ENCODE results near the gene MRPS33. TPM values are rescaled to one million over a fixed set of nuclear protein-coding genes. Genes with fewer than 3 reads are reported as not detected.
"Not testable (repeated sequence)": the region's sequence is repeated elsewhere in the genome, so short reads cannot be mapped to it uniquely, and the experiment has no call there.

MRPS33 gene
- total and polyA plus RNA-seq, 5 donors from 2014 or later, result 26.2 to 97.4 (median 96.1) TPM

DNA sequence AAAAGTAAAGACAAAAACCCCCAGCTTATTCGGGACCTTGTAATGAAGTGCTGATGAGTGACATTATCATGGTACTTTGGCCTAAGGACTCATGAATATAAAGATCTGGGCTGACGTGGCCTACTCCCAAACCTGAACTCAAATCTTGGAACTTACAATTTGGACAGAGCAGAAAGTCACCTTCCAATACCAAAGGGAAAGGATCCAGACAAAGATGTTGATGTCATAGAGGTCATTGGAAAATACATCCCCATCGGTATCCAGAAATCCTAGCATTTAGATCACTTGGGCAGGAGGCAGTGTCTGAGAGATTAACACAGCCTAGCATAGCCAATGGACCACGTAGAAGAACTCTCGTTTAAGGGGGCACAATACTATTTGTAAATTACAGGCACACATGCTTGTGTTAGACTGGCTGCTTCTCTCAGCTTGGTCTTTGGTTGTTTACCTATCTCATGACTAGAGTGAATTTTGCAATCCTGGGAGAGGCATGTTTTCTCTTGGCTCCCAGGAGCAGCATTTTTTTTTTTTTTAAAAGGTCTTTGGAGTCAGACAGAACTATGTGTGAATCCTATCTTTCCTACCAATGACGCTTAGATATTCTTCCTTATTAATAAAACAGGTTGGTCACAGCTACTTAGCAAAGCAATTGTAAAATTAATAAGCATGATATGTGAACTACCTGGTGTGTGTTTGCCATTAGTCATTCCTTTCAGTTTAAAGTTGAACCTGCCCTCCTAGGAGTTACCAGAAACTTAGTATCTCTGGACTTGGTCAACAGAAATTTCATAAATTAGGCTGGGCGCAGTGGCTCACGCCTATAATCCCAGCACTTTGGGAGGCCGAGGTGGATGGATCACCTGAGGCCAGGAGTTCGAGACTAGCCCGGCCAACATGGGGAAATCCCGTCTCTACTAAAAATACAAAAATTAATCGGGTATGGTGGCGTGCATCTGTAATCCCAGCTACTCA is 27.8 kb upstream of the MRPS33 start:
- H3K27ac Mint-ChIP-seq, result no peak overlapping the region
- Histone ChIP-seq H3K9me3 (ENCODE audit: control insufficient read depth in 2 of 2, low read length in 2 of 2) (no peaks in the 10 kb centered on the region), H3K4me3 (ENCODE audit: low read depth, low read length) (no peak overlapping the region), H3K27me3 (ENCODE audit: control insufficient read depth, insufficient read depth, low read length) (peaks cover 3% of the 10 kb centered on the region), H3K4me1 (ENCODE audit: control insufficient read depth, insufficient read depth, low read length, poor library complexity, severe bottlenecking) (no peaks in the 10 kb centered on the region), H3K27ac (ENCODE audit: insufficient read depth, low read length, poor library complexity, severe bottlenecking) (no peak overlapping the region), H3K36me3 (ENCODE audit: control insufficient read depth, insufficient read depth, low read length) (no peaks in the 10 kb centered on the region)
- H3K9me3 Mint-ChIP-seq, result peaks cover 0 to 3% (median 0%) of the 10 kb centered on the region in 7 donors
- DNase-seq (no peak), ATAC-seq (ENCODE audit: low read depth in 2 of 2) (no peak)
- H3K27me3 Mint-ChIP-seq, result peaks cover 28% of the 10 kb centered on the region
- no peak overlapping the region for H3K4me3 Mint-ChIP-seq
- no peaks in the 10 kb centered on the region for H3K36me3 Mint-ChIP-seq
- no peaks in the 10 kb centered on the region for H3K4me1 Mint-ChIP-seq

- no peak overlapping the region for H3K4me3 ChIP-seq (ENCODE audit: low read depth, low read length)
- Mint-ChIP-seq H3K36me3 (no peaks in the 10 kb centered on the region), H3K9me3 (peaks cover 0 to 3% (median 1%) of the 10 kb centered on the region in 7 donors), H3K4me1 (no peaks in the 10 kb centered on the region), H3K27me3 (peaks cover 19% of the 10 kb centered on the region), H3K4me3 (no peak overlapping the region), H3K27ac (no peak overlapping the region)
- no peaks in the 10 kb centered on the region for H3K36me3 ChIP-seq (ENCODE audit: control insufficient read depth, insufficient read depth, low read length)
- ATAC-seq (ENCODE audit: low read depth in 2 of 2) (no peak), DNase-seq (no peak)
- H3K27ac ChIP-seq (ENCODE audit: insufficient read depth, low read length, poor library complexity, severe bottlenecking), result no peak overlapping the region
- peaks cover 3% of the 10 kb centered on the region for H3K27me3 ChIP-seq (ENCODE audit: control insufficient read depth, insufficient read depth, low read length)
- H3K9me3 ChIP-seq (ENCODE audit: control insufficient read depth in 2 of 2, low read length in 2 of 2), result no peaks in the 10 kb centered on the region
- no peaks in the 10 kb centered on the region for H3K4me1 ChIP-seq (ENCODE audit: control insufficient read depth, insufficient read depth, low read length, poor library complexity, severe bottlenecking)
These were observed 24.6 kb upstream of the MRPS33 start for GRCh38 chr7:141039376-141039775.

- H3K27ac ChIP-seq (ENCODE audit: insufficient read depth, low read length, poor library complexity, severe bottlenecking); H3K36me3 ChIP-seq (ENCODE audit: control insufficient read depth, insufficient read depth, low read length); ATAC-seq (ENCODE audit: low read depth in 2 of 2); H3K27me3 ChIP-seq (ENCODE audit: control insufficient read depth, insufficient read depth, low read length); H3K27ac Mint-ChIP-seq; H3K4me3 ChIP-seq (ENCODE audit: low read depth, low read length); H3K36me3 Mint-ChIP-seq; H3K9me3 ChIP-seq (ENCODE audit: control insufficient read depth in 2 of 2, low read length in 2 of 2); DNase-seq; H3K4me1 ChIP-seq (ENCODE audit: control insufficient read depth, insufficient read depth, low read length, poor library complexity, severe bottlenecking); H3K4me3 Mint-ChIP-seq; H3K9me3 Mint-ChIP-seq; H3K4me1 Mint-ChIP-seq: not testable (repeated sequence)
- peaks cover 15% of the 10 kb centered on the region for H3K27me3 Mint-ChIP-seq
These were observed 23.3 kb upstream of the MRPS33 start for GRCh38 chr7:141038100-141038499.

DNA sequence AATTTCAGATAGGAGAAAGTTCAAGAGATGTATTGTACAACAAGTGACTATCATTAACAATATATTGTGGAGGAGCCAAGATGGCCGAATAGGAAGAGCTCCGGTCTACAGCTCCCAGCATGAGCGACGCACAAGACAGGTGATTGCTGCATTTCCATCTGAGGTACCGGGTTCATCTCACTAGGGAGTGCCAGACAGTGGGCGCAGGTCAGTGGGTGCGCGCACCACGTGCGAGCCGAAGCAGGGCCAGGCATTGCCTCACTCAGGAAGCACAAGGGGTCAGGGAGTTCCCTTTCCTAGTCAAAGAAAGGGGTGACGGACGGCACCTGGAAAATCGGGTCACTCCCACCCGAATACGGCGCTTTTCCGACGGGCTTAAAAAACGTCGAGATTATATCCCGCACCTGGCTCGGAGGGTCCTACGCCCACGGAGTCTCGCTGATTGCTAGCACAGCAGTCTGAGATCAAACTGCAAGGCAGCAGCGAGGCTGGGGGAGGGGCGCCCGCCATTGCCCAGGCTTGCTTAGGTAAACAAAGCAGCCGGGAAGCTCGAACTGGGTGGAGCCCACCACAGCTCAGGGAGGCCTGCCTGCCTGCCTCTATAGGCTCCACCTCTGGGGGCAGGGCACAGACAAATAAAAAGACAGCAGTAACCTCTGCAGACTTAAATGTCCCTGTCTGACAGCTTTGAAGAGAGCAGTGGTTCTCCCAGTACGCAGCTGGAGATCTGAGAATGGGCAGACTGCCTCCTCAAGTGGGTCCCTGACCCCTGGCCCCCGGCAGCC is 18.0 kb upstream of the MRPS33 start:
- ATAC-seq (ENCODE audit: low read depth in 2 of 2); H3K4me3 ChIP-seq (ENCODE audit: low read depth, low read length): not testable (repeated sequence)

GRCh38 chr7:141028767-141029166 is 14.0 kb upstream of the MRPS33 start:
- H3K9me3 ChIP-seq (ENCODE audit: control insufficient read depth in 2 of 2, low read length in 2 of 2), result peaks cover 7 to 15% of the 10 kb centered on the region in 2 experiments
- H3K4me3 ChIP-seq (ENCODE audit: low read depth, low read length), result no peak overlapping the region
- H3K27me3 Mint-ChIP-seq, result peaks cover 18% of the 10 kb centered on the region
- DNase-seq (no peak), ATAC-seq (ENCODE audit: low read depth in 2 of 2) (no peak)
- H3K4me1 ChIP-seq (ENCODE audit: control insufficient read depth, insufficient read depth, low read length, poor library complexity, severe bottlenecking), result no peaks in the 10 kb centered on the region
- H3K9me3 Mint-ChIP-seq, result peaks cover 2 to 17% (median 9%) of the 10 kb centered on the region in 7 donors
- H3K27ac ChIP-seq (ENCODE audit: insufficient read depth, low read length, poor library complexity, severe bottlenecking), result no peak overlapping the region
- H3K27ac Mint-ChIP-seq, result no peak overlapping the region
- H3K36me3 ChIP-seq (ENCODE audit: control insufficient read depth, insufficient read depth, low read length), result no peaks in the 10 kb centered on the region
- peaks cover under 1 to 9% (median 5%) of the 10 kb centered on the region in 4 donors for H3K4me1 Mint-ChIP-seq
- peaks cover 10% of the 10 kb centered on the region for H3K36me3 Mint-ChIP-seq
- H3K27me3 ChIP-seq (ENCODE audit: control insufficient read depth, insufficient read depth, low read length), result peaks cover 4% of the 10 kb centered on the region
- no peak overlapping the region for H3K4me3 Mint-ChIP-seq

More for the DNA sequence above, 18.0 kb upstream of the MRPS33 start:
- H3K9me3 Mint-ChIP-seq; H3K4me3 Mint-ChIP-seq; H3K4me1 Mint-ChIP-seq; DNase-seq; H3K4me1 ChIP-seq (ENCODE audit: control insufficient read depth, insufficient read depth, low read length, poor library complexity, severe bottlenecking); H3K36me3 Mint-ChIP-seq; H3K9me3 ChIP-seq (ENCODE audit: control insufficient read depth in 2 of 2, low read length in 2 of 2); H3K27ac Mint-ChIP-seq; H3K27ac ChIP-seq (ENCODE audit: insufficient read depth, low read length, poor library complexity, severe bottlenecking); H3K36me3 ChIP-seq (ENCODE audit: control insufficient read depth, insufficient read depth, low read length); H3K27me3 ChIP-seq (ENCODE audit: control insufficient read depth, insufficient read depth, low read length): not testable (repeated sequence)
- H3K27me3 Mint-ChIP-seq, result peaks cover 19% of the 10 kb centered on the region

- Mint-ChIP-seq H3K27ac (no peak overlapping the region), H3K4me3 (peak overlapping the region in 1 of 4 donors; percentile 64), H3K4me1 (peaks cover 12 to 22% (median 13%) of the 10 kb centered on the region in 4 donors), H3K27me3 (peaks cover 26% of the 10 kb centered on the region), H3K9me3 (peaks cover 2 to 17% (median 11%) of the 10 kb centered on the region in 7 donors), H3K36me3 (peaks cover 10% of the 10 kb centered on the region)
- H3K27me3 ChIP-seq (ENCODE audit: control insufficient read depth, insufficient read depth, low read length), result peaks cover 4% of the 10 kb centered on the region
- DNase-seq, result no peak
- no peaks in the 10 kb centered on the region for H3K4me1 ChIP-seq (ENCODE audit: control insufficient read depth, insufficient read depth, low read length, poor library complexity, severe bottlenecking)
- no peaks in the 10 kb centered on the region for H3K36me3 ChIP-seq (ENCODE audit: control insufficient read depth, insufficient read depth, low read length)
- H3K4me3 ChIP-seq (ENCODE audit: low read depth, low read length), result no peak overlapping the region
- peaks cover 7 to 15% of the 10 kb centered on the region in 2 experiments for H3K9me3 ChIP-seq (ENCODE audit: control insufficient read depth in 2 of 2, low read length in 2 of 2)
- H3K27ac ChIP-seq (ENCODE audit: insufficient read depth, low read length, poor library complexity, severe bottlenecking), result no peak overlapping the region
- ATAC-seq (ENCODE audit: low read depth in 2 of 2), result no peak
These were observed 12.3 kb upstream of the MRPS33 start for GRCh38 chr7:141027043-141027442.

GRCh38 chr7:141024668-141025067 is 9.9 kb upstream of the MRPS33 start:
- ATAC-seq (ENCODE audit: low read depth in 2 of 2), result no peak
- Mint-ChIP-seq H3K9me3 (peaks cover 2 to 17% (median 11%) of the 10 kb centered on the region in 7 donors), H3K27me3 (peaks cover 22% of the 10 kb centered on the region), H3K27ac (peak overlapping the region in 1 of 3 donors; percentile 49), H3K36me3 (peaks cover 10% of the 10 kb centered on the region), H3K4me1 (peaks cover 12 to 22% (median 13%) of the 10 kb centered on the region in 4 donors), H3K4me3 (no peak overlapping the region)
- H3K9me3 ChIP-seq (ENCODE audit: control insufficient read depth in 2 of 2, low read length in 2 of 2), result peaks cover 7 to 15% of the 10 kb centered on the region in 2 experiments
- no peaks in the 10 kb centered on the region for H3K4me1 ChIP-seq (ENCODE audit: control insufficient read depth, insufficient read depth, low read length, poor library complexity, severe bottlenecking)
- no peak overlapping the region for H3K27ac ChIP-seq (ENCODE audit: insufficient read depth, low read length, poor library complexity, severe bottlenecking)
- H3K4me3 ChIP-seq (ENCODE audit: low read depth, low read length), result no peak overlapping the region
- H3K27me3 ChIP-seq (ENCODE audit: control insufficient read depth, insufficient read depth, low read length), result peaks cover 5% of the 10 kb centered on the region
- no peaks in the 10 kb centered on the region for H3K36me3 ChIP-seq (ENCODE audit: control insufficient read depth, insufficient read depth, low read length)
- DNase-seq, result no peak

Measured in CD4-positive, CD25-positive, alpha-beta regulatory T cell (primary cell).